A673 (cell line): ENCODE data around the gene LEMD1. TPM values are rescaled to one million over a fixed set of nuclear protein-coding genes. Genes with fewer than 3 reads are reported as not detected.

Experiments
- BruUV-seq: library from RNA; stranded (reverse); fragments of 400-500 nt; replicated peaks from 2 replicates; lab custom pipeline; 2021; lab: Mats Ljungman, UMichigan
- CTCF ChIA-PET: fragments of 300-600 bp; sonication (Branson Sonifier 250); formaldehyde crosslinking; loops from one replicate; lab custom pipeline; 2022; ENCODE audit warnings: antibody characterized with exemption; lab: Charles Lee
- POLR2A ChIA-PET: fragments of 300-600 bp; sonication (Branson Sonifier 250); formaldehyde crosslinking; loops from one replicate; lab custom pipeline; 2022; ENCODE audit warnings: antibody characterized with exemption; ENCODE audit not compliant: low non-redundant PET; lab: Charles Lee
- DNase-seq: peaks from one replicate; pipeline ENCODE4 v3.0.0-alpha.2; 2015; ENCODE audit warnings: low spot score
- H3K27ac ChIP-seq: fragments of 200-600 bp; sonication (generic); 2 replicates; pipeline ENCODE4 v1.5.1; 2016; ENCODE audit warnings: mixed run types, low read depth, mild to moderate bottlenecking, mixed read lengths, antibody characterized with exemption, low read length; ENCODE audit not compliant: poor library complexity, severe bottlenecking
- H3K27me3 ChIP-seq: fragments of 200-600 bp; sonication (generic); replicated peaks from 2 replicates; pipeline ENCODE4 v1.6.1; 2017; ENCODE audit warnings: mixed run types, low read depth, mild to moderate bottlenecking, mixed read lengths, antibody characterized with exemption, low read length; ENCODE audit not compliant: insufficient read depth, poor library complexity
- H3K36me3 ChIP-seq: fragments of 200-600 bp; sonication (generic); 2 replicates; pipeline ENCODE4 v1.6.1; 2016; ENCODE audit warnings: mixed run types, mild to moderate bottlenecking, mixed read lengths, antibody characterized with exemption, low read length; ENCODE audit not compliant: insufficient read depth, poor library complexity, severe bottlenecking
- H3K4me1 ChIP-seq: fragments of 200-600 bp; sonication (generic); 2 replicates; pipeline ENCODE4 v1.6.1; 2017; ENCODE audit warnings: mixed run types, mild to moderate bottlenecking, mixed read lengths, antibody characterized with exemption, low read length; ENCODE audit not compliant: insufficient read depth, poor library complexity, severe bottlenecking
- H3K4me3 ChIP-seq: fragments of 200-600 bp; sonication (generic); 2 replicates; pipeline ENCODE4 v1.5.1; 2016; ENCODE audit warnings: low read depth, mixed run types, mild to moderate bottlenecking, mixed read lengths, low read length; ENCODE audit not compliant: poor library complexity, severe bottlenecking
- H3K9me3 ChIP-seq: fragments of 200-600 bp; sonication (generic); 2 replicates; pipeline ENCODE4 v1.6.1; 2016; ENCODE audit warnings: mixed run types, low read depth, mild to moderate bottlenecking, mixed read lengths, antibody characterized with exemption, low read length; ENCODE audit not compliant: poor library complexity, severe bottlenecking
- EZH2 ChIP-seq: fragments of 200-600 bp; sonication (generic); IDR thresholded peaks from 2 replicates; pipeline ENCODE4 v1.6.1; 2017; ENCODE audit warnings: borderline replicate concordance, low read depth, mild to moderate bottlenecking, mixed read lengths, antibody characterized with exemption, low read length; ENCODE audit not compliant: poor library complexity, severe bottlenecking
- intact Hi-C: fragments of 100-400 bp; cut with micrococcal nuclease; formaldehyde crosslinking; loops from one replicate; pipeline ENCODE4 v1.10.0; 2022; ENCODE audit not compliant: unreplicated experiment
- total RNA-seq: library from RNA; stranded (reverse); gene quantifications from 2 replicates; pipeline ENCODE4 v1.2.3, GENCODE V29; 2021
- TF ChIP-seq, protein P1 (sequence below): fragments of 300-800, 200-600 bp; sonication (generic); conservative IDR thresholded peaks from 2 replicates; pipeline ENCODE4 v1.5.1; 2017; ENCODE audit warnings: low read depth, mild to moderate bottlenecking, antibody characterized with exemption, low read length, moderate library complexity, mixed read lengths

LEMD1 gene
- total RNA-seq, 1 experiment from 2014 or later: 1.5 TPM

DNA sequence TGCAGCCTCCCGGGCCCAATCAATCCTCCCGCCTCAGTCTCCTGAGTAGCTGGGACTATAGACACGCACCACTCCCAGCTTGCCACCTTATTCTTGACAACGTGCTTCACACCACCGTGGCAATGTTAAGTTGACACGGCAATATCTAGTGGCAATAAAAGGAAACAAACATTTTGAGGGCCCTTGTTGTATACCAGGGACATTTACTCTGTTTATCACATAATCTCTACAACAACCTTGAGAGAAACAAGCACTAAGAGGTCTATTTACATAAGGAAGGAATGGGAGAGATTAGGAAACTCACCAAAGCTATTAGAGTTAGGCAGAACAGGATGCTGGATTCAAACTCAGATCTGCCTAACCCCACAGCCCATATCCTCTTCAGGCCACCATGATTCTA is 68.2 kb downstream of the LEMD1 start:
- Histone ChIP-seq H3K36me3 (no peaks in the 10 kb centered on the region), H3K4me1 (peaks cover 21% of the 10 kb centered on the region), H3K27me3 (no peaks in the 10 kb centered on the region), H3K27ac (no peak overlapping the region), H3K9me3 (no peaks in the 10 kb centered on the region), H3K4me3 (no peak overlapping the region)
- no peak for TF ChIP-seq EZH2
- TF ChIP-seq, protein P1, sequence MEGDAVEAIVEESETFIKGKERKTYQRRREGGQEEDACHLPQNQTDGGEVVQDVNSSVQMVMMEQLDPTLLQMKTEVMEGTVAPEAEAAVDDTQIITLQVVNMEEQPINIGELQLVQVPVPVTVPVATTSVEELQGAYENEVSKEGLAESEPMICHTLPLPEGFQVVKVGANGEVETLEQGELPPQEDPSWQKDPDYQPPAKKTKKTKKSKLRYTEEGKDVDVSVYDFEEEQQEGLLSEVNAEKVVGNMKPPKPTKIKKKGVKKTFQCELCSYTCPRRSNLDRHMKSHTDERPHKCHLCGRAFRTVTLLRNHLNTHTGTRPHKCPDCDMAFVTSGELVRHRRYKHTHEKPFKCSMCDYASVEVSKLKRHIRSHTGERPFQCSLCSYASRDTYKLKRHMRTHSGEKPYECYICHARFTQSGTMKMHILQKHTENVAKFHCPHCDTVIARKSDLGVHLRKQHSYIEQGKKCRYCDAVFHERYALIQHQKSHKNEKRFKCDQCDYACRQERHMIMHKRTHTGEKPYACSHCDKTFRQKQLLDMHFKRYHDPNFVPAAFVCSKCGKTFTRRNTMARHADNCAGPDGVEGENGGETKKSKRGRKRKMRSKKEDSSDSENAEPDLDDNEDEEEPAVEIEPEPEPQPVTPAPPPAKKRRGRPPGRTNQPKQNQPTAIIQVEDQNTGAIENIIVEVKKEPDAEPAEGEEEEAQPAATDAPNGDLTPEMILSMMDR: no peak
- intact Hi-C loops: loop anchor here (1.0 kb wide), 2 partner anchors 132 to 171 kb away; no protein-coding TSS in a partner anchor
- BruUV-seq: no TSS peak
- ChIA-PET POLR2A (no interaction called here), CTCF (interaction anchor here (0.6 to 2.4 kb wide), 12 partner anchors 18 to 304 kb away, joined by 3 to 47 read pairs (median 6); no protein-coding TSS in a partner anchor)
- DNase-seq: no peak

DNA sequence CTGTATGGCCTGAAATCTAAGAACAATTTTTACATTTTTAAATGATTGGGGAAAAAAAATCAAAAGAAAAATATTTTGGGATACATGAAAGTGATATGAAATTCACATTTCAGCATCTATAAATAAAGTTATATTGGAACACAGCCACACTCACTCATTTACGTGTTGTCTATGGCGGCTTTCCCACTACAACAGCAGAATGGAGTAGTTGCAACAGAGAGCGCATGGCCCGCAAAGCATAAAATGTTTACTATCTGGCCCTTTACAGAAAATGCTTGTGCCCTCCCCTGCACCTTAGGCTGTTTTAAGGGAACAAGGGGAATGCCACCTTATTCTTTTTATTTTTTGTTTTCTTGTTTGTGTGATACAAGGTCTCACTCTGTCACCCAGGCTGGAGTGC is 68.7 kb downstream of the LEMD1 start:
- ChIA-PET CTCF (interaction anchor here (1.3 to 2.4 kb wide), 3 partner anchors 78 to 170 kb away, joined by 9 to 47 read pairs (median 33); no protein-coding TSS in a partner anchor), POLR2A (no interaction called here)
- DNase-seq: no peak
- BruUV-seq: no TSS peak
- H3K27ac ChIP-seq: no peak overlapping the region
- no peak for TF ChIP-seq EZH2
- TF ChIP-seq, protein P1: no peak
- no peaks in the 10 kb centered on the region for H3K9me3 ChIP-seq
- H3K4me3 ChIP-seq: no peak overlapping the region
- no peaks in the 10 kb centered on the region for H3K36me3 ChIP-seq
- no peaks in the 10 kb centered on the region for H3K27me3 ChIP-seq
- intact Hi-C loops: no loop called here
- H3K4me1 ChIP-seq: peaks cover 23% of the 10 kb centered on the region

DNA sequence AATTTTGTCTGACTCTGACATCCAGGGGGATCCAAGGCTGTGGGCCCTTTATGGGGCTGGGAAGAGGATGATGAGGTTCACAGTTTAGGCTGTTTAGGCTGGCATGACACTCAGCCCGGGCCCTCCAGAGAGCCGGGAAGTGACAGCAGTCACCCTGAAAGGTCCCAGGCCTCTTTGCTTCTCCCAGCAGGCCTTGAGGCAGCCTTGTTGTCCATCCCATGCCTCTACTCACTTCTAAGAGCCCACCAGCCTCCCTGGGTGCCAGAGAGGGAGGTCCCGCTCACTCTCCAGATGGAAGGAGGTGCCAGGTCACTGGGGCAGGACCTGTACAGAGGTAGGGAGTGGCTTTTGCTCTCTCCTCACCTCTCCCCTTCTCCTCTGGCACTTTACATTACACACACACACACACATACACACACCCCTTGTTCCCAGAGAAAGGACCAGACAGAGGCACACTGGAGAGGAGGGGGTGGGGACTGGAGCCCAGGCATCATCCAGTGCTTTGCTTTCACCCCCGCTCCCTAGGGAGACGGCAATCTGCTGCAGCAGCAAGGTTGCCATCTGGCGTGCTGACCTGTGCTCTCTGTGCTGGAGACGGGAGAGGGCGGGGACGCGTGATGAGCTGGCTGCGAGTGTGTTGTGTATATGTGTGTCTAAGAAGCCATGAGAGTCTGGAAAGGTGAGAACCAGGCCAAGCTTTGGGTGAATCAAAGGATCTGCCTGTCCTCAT is 69.7 kb downstream of the LEMD1 start:
- intact Hi-C loops: no loop called here
- POLR2A ChIA-PET: no interaction called here
- H3K4me1 ChIP-seq: peaks cover 20% of the 10 kb centered on the region

More for the DNA sequence above, 69.7 kb downstream of the LEMD1 start:
- no peak overlapping the region for H3K27ac ChIP-seq
- no peaks in the 10 kb centered on the region for H3K9me3 ChIP-seq
- no peak for TF ChIP-seq EZH2
- TF ChIP-seq, protein P1: no peak
- H3K36me3 ChIP-seq: no peaks in the 10 kb centered on the region
- no peak overlapping the region for H3K4me3 ChIP-seq
- H3K27me3 ChIP-seq: no peaks in the 10 kb centered on the region
- DNase-seq: no peak
- BruUV-seq: no TSS peak
- CTCF ChIA-PET: interaction anchor here (0.7 kb wide), 1 partner anchor 79 kb away, joined by 3 read pairs; no protein-coding TSS in a partner anchor
